Activated CD4-positive, alpha-beta memory T cell treated with anti-CD3 and anti-CD28 coated beads, Interleukin-2, amount 10 ng/mL, durations not matched to agents 7 days and 5 days (primary cell): ENCODE measurements around the gene FAM193A. TPM values are rescaled to one million over a fixed set of nuclear protein-coding genes. Genes with fewer than 3 reads are reported as not detected.
"Not testable (repeated sequence)": the region's sequence is repeated elsewhere in the genome, so short reads cannot be mapped to it uniquely, and the experiment has no call there.

Experiments used
- CTCF ChIA-PET: fragments of 350-600 bp; sonication (Branson Sonifier 250); formaldehyde crosslinking; loops from one replicate; lab custom pipeline; 2021; ENCODE audit warnings: antibody characterized with exemption, inconsistent platforms; lab: Charles Lee
- POLR2A ChIA-PET: fragments of 350-600 bp; sonication (Branson Sonifier 250); formaldehyde crosslinking; loops from one replicate; lab custom pipeline; 2021; ENCODE audit warnings: antibody characterized with exemption; lab: Charles Lee
- DNase-seq: peaks from one replicate; pipeline ENCODE4 v3.0.0-alpha.2; 2020
- H3K27ac Mint-ChIP-seq: one replicate; pipeline ENCODE4 v1.8.0; 2021; ENCODE audit warnings: mild to moderate bottlenecking, mixed read lengths
- H3K27me3 Mint-ChIP-seq: one replicate; pipeline ENCODE4 v1.8.0; 2021; ENCODE audit warnings: mixed read lengths
- H3K36me3 Mint-ChIP-seq: one replicate; pipeline ENCODE4 v1.8.0; 2021; ENCODE audit warnings: low read depth, mixed read lengths
- H3K4me1 Mint-ChIP-seq: one replicate; pipeline ENCODE4 v1.8.0; 2021; ENCODE audit warnings: mixed read lengths
- H3K4me3 Mint-ChIP-seq: one replicate; pipeline ENCODE4 v1.8.0; 2021; ENCODE audit warnings: mild to moderate bottlenecking, mixed read lengths
- H3K9me3 Mint-ChIP-seq: one replicate; pipeline ENCODE4 v1.8.0; 2021; ENCODE audit warnings: mixed read lengths
- total RNA-seq, 2 experiments: library from RNA; stranded (reverse); gene quantifications; one replicate each; pipeline ENCODE4 v1.2.3, GENCODE V29; 2021

Gene FAM193A
- total RNA-seq, 2 experiments from 2014 or later = 27.4 to 27.9 TPM

DNA sequence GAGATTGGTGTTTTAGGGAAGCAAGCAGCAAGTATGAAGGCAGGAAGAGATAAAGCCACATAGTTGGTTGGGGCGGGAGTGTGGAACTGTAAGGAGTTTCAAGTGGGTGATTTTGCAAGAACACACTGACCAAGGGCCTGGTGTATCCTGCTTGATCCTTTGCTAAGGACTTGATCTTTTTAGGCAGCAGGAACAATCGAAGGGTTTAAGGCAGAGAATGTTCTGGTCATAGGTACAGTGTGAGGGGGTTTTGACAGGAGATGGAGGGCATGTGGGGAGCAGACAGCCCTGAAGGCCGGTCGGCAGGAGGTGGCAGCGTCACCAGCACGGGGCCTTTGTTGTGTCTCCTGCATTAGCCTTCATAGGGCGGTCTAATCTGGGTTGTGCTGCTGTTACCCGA is 54.7 kb downstream of the FAM193A start:
- POLR2A ChIA-PET = no interaction called here
- H3K27ac Mint-ChIP-seq = no peak overlapping the region
- no peak overlapping the region for H3K4me3 Mint-ChIP-seq
- H3K9me3 Mint-ChIP-seq = no peaks in the 10 kb centered on the region
- no peak for DNase-seq
- H3K4me1 Mint-ChIP-seq = peaks cover 20% of the 10 kb centered on the region
- no peaks in the 10 kb centered on the region for H3K27me3 Mint-ChIP-seq
- H3K36me3 Mint-ChIP-seq = no peaks in the 10 kb centered on the region
- CTCF ChIA-PET = no interaction called here

- H3K36me3 Mint-ChIP-seq, POLR2A ChIA-PET, H3K27me3 Mint-ChIP-seq, CTCF ChIA-PET, H3K27ac Mint-ChIP-seq, H3K9me3 Mint-ChIP-seq, H3K4me3 Mint-ChIP-seq, DNase-seq: not testable (repeated sequence)
- peaks cover 21% of the 10 kb centered on the region for H3K4me1 Mint-ChIP-seq
Measured at GRCh38 chr4:2592014-2592413, 55.6 kb downstream of the FAM193A start.

DNA sequence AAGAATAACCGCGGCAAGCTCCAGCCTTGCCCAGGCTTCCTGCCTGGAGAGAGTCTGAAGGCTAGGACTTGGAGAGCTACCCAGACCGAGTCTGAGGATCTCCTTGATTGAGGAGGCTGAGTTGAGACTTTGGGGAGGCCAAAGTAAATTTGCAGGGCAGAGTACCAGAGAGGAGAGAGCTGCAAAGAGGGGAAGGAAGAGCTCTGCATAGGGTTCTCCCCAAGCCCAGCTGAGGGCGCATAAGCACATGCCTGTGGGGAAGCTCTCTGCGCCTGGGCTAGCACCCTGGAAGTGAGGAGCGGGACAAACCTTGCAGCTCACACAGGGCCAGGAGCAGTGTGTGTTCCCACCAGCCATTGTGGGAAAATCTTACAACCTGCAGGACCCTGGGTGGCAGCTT is 56.1 kb downstream of the FAM193A start:
- Mint-ChIP-seq H3K4me3 (no peak overlapping the region), H3K36me3 (peaks cover 4% of the 10 kb centered on the region), H3K27ac (no peak overlapping the region), H3K9me3 (no peaks in the 10 kb centered on the region), H3K27me3 (no peaks in the 10 kb centered on the region), H3K4me1 (peaks cover 23% of the 10 kb centered on the region)
- DNase-seq = no peak
- CTCF ChIA-PET = no interaction called here
- POLR2A ChIA-PET = no interaction called here

DNA sequence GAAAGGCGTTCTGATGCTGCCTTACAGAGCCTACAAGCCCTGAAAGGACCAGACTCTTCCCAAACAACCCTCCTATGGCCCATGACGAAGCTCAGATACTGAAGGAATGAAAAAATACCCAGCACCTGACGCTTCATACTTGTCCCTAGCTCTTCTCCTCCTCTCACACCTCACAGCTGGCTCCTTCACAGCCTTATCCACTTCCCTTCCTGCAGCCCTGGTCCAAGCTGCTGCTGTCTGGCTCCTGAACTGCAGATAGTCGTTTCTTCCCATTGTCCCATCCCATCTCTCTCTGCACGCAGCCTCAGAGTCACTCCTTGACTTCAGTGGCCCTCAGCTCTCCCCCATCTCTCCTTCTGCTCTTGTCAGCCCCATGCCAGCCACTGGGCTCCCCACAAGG is 56.6 kb downstream of the FAM193A start:
- Mint-ChIP-seq H3K9me3 (no peaks in the 10 kb centered on the region), H3K27me3 (no peaks in the 10 kb centered on the region), H3K27ac (no peak overlapping the region), H3K36me3 (peaks cover 7% of the 10 kb centered on the region), H3K4me1 (peaks cover 25% of the 10 kb centered on the region), H3K4me3 (no peak overlapping the region)
- CTCF ChIA-PET = no interaction called here
- POLR2A ChIA-PET = no interaction called here
- no peak for DNase-seq

DNA sequence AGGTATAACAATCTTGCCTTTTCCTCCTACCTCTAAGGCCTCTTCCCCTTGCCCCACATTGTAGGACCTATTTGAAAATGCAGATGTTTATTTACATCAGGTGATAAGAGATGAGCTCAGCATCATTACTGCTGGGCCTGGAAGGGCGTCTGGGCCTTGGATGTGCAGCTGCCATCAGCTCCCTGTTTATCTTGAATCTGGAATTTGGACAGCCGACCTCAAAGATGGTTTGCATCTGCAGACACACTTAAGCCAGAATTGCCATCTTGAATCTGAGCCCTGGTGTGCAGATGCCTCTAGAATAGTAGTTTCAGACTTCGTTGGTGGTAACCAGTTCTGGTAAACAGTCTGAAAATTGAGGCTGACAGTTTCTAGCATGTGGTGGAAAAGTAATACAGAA is 59.0 kb downstream of the FAM193A start:
- Mint-ChIP-seq H3K27ac (no peak overlapping the region), H3K4me1 (peaks cover 38% of the 10 kb centered on the region), H3K27me3 (no peaks in the 10 kb centered on the region), H3K4me3 (no peak overlapping the region), H3K9me3 (no peaks in the 10 kb centered on the region), H3K36me3 (peaks cover 20% of the 10 kb centered on the region)
- ChIA-PET POLR2A (no interaction called here), CTCF (no interaction called here)
- DNase-seq = no peak

DNA sequence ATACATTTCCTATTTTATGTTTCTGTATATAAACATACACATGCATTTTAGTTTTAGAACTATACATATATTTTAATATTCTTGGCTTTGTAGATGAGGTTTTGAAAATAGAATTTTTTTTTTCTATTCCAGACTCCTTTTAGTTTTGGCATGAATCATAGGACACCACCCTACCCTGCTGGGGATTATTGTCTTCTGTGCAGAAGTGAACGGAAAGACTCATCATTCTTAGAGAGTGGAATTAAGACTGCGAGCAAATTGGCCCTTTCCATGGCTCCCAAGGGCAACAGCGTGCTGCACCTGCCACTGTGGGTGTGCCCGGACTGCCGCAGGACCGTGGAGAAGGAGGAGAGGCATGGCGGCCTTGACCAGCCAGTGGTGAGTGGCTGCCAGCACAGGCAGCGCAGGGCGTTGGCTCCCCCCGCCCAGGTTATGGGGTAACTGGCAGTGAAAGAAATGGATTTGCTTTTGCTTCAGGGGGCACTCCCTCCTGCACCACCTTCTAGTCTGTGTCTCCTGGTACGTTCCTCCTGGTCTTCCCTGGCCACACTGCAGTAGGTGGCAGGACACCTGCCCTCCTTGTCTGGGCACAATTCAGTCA is 59.6 kb downstream of the FAM193A start:
- no peak overlapping the region for H3K27ac Mint-ChIP-seq
- peaks cover 22% of the 10 kb centered on the region for H3K36me3 Mint-ChIP-seq
- POLR2A ChIA-PET = no interaction called here
- no peak for DNase-seq
- H3K4me3 Mint-ChIP-seq = no peak overlapping the region
- H3K4me1 Mint-ChIP-seq = peaks cover 33% of the 10 kb centered on the region
- H3K9me3 Mint-ChIP-seq = no peaks in the 10 kb centered on the region
- CTCF ChIA-PET = no interaction called here
- no peaks in the 10 kb centered on the region for H3K27me3 Mint-ChIP-seq

- peaks cover 29% of the 10 kb centered on the region for H3K4me1 Mint-ChIP-seq
- no peaks in the 10 kb centered on the region for H3K9me3 Mint-ChIP-seq
- peaks cover 22% of the 10 kb centered on the region for H3K36me3 Mint-ChIP-seq
- H3K27ac Mint-ChIP-seq = no peak overlapping the region
- H3K4me3 Mint-ChIP-seq = no peak overlapping the region
- H3K27me3 Mint-ChIP-seq = no peaks in the 10 kb centered on the region
- no peak for DNase-seq
- POLR2A ChIA-PET = no interaction called here
- CTCF ChIA-PET = no interaction called here
Measured at GRCh38 chr4:2596611-2597010, 60.2 kb downstream of the FAM193A start.

DNA sequence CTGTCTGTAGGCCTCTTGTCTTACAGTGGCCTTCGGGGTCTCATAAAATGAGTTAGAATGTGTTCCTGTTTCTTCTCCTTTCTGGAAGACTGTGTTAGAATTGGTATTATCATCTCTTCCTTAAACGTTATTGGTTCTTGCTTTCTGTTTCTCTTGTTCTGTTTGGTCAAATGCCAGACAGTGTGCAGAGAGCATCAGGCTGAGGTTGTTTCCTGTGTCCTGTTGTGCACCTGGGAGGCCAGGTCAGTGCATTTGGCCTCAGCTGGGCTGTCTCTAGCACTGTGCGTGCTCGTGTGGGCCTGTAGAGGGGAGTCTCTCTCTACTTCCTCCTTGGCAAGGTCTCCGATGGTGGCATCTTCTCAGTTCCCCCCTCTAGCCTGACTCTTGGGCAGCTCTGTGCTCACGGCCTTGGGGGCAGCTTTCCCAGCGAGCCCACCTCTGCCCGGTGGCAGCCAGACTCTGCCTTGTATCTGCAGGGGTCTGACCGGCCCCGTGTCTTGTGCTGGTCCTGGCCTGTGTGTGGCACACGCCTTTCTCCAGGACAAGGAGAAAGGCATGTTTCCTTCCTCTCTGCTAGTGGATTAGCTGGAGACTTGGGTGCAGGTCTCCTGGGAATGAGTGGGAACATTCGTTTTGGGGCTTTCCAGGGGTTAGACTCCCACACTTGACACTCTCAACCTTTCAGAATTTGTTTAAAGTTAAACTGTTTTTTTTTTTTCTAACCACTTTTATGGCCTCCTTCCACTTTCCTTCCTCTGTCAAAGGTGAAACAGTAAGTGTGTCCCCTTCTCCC is 62.3 kb downstream of the FAM193A start:
- ChIA-PET POLR2A (no interaction called here), CTCF (no interaction called here)
- no peak for DNase-seq
- Mint-ChIP-seq H3K27ac (no peak overlapping the region), H3K4me3 (no peak overlapping the region), H3K4me1 (peaks cover 28% of the 10 kb centered on the region), H3K27me3 (no peaks in the 10 kb centered on the region), H3K9me3 (no peaks in the 10 kb centered on the region), H3K36me3 (peaks cover 22% of the 10 kb centered on the region)

- ChIA-PET POLR2A (no interaction called here), CTCF (no interaction called here)
- DNase-seq = no peak
- Mint-ChIP-seq H3K4me3 (no peak overlapping the region), H3K27me3 (no peaks in the 10 kb centered on the region), H3K27ac (no peak overlapping the region), H3K4me1 (peaks cover 27% of the 10 kb centered on the region), H3K9me3 (no peaks in the 10 kb centered on the region), H3K36me3 (peaks cover 25% of the 10 kb centered on the region)
Measured at GRCh38 chr4:2599304-2599654, 62.8 kb downstream of the FAM193A start.

DNA sequence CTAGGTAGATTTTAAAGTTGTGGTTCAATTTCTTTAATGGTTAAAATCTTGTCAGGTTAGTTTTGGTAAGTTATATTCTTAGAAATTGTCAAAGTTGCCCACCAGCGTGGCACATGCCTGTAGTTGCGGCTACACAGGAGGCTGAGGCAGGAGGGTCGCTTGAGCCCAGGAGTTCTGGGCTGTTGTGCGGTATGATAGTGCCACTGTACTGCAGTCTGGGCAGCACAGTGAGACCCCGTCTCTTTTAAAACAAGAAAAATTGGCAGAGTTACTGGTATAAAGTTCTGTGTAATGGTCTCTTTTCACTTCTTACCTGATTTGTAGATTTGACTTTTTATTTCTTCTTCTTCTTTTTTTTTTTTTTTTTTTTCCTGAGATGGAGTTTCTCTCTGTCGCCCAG is 64.4 kb downstream of the FAM193A start:
- Mint-ChIP-seq H3K4me3 (no peak overlapping the region), H3K27me3 (no peaks in the 10 kb centered on the region), H3K4me1 (peaks cover 25% of the 10 kb centered on the region), H3K9me3 (no peaks in the 10 kb centered on the region), H3K36me3 (peaks cover 31% of the 10 kb centered on the region), H3K27ac (no peak overlapping the region)
- no peak for DNase-seq
- POLR2A ChIA-PET = no interaction called here
- CTCF ChIA-PET = no interaction called here

- POLR2A ChIA-PET = interaction anchor here (0.6 kb wide), 1 partner anchor 1771 kb away, joined by 3 read pairs; no protein-coding TSS in a partner anchor
- DNase-seq = no peak
- Mint-ChIP-seq H3K36me3 (peaks cover 20% of the 10 kb centered on the region), H3K27me3 (no peaks in the 10 kb centered on the region), H3K4me1 (peaks cover 5% of the 10 kb centered on the region), H3K4me3 (no peak overlapping the region), H3K9me3 (no peaks in the 10 kb centered on the region), H3K27ac (no peak overlapping the region)
- CTCF ChIA-PET = interaction anchor here (0.7 kb wide), 1 partner anchor 10 kb away, joined by 4 read pairs; no protein-coding TSS in a partner anchor
Measured at GRCh38 chr4:2604614-2605013, 68.2 kb downstream of the FAM193A start.

GRCh38 chr4:2606960-2607506 is 70.6 kb downstream of the FAM193A start:
- ChIA-PET CTCF (no interaction called here), POLR2A (no interaction called here)
- H3K4me3 Mint-ChIP-seq = no peak overlapping the region
- H3K36me3 Mint-ChIP-seq = peaks cover 13% of the 10 kb centered on the region
- H3K27ac Mint-ChIP-seq = no peak overlapping the region
- DNase-seq = no peak
- no peaks in the 10 kb centered on the region for H3K9me3 Mint-ChIP-seq
- peaks cover 2% of the 10 kb centered on the region for H3K4me1 Mint-ChIP-seq
- H3K27me3 Mint-ChIP-seq = no peaks in the 10 kb centered on the region

GRCh38 chr4:2607822-2608221 is 71.4 kb downstream of the FAM193A start:
- peaks cover 2% of the 10 kb centered on the region for H3K4me1 Mint-ChIP-seq
- CTCF ChIA-PET = no interaction called here
- DNase-seq = no peak
- no peaks in the 10 kb centered on the region for H3K27me3 Mint-ChIP-seq
- no peaks in the 10 kb centered on the region for H3K9me3 Mint-ChIP-seq
- H3K27ac Mint-ChIP-seq = no peak overlapping the region
- POLR2A ChIA-PET = no interaction called here
- no peak overlapping the region for H3K4me3 Mint-ChIP-seq
- peaks cover 13% of the 10 kb centered on the region for H3K36me3 Mint-ChIP-seq
